Measurements from ENCODE around the gene PRR20B. TPM values are rescaled to one million over a fixed set of nuclear protein-coding genes. Genes with fewer than 3 reads are reported as not detected.
"Not testable (repeated sequence)": the region's sequence is repeated elsewhere in the genome, so short reads cannot be mapped to it uniquely, and the experiment has no call there.

The PRR20B gene
- not detected in 2 replicates for total RNA-seq

- intact Hi-C loops (cut with micrococcal nuclease); H3K36me3 Mint-ChIP-seq (ENCODE audit: low read depth); POLR2A ChIA-PET; H3K27me3 Mint-ChIP-seq; H3K4me3 Mint-ChIP-seq; H3K4me1 Mint-ChIP-seq; H3K9me3 Mint-ChIP-seq; CTCF ChIA-PET; ATAC-seq (ENCODE audit: low read depth); DNase-seq; H3K27ac Mint-ChIP-seq: not testable (repeated sequence)
Measured at GRCh38 chr13:57147188-57147587, at the start of gene PRR20B. PRR20B (plus strand) TSS chr13:57147488; CDS start chr13:57147875, 387 bp downstream.

GRCh38 chr13:57114945-57115344, 32.3 kb upstream of the PRR20B start:
- no peak overlapping the region for H3K4me3 Mint-ChIP-seq
- no peak overlapping the region for H3K27ac Mint-ChIP-seq
- POLR2A ChIA-PET, result no interaction called here
- CTCF ChIA-PET, result no interaction called here
- no peak for ATAC-seq (ENCODE audit: low read depth)
- no peaks in the 10 kb centered on the region for H3K36me3 Mint-ChIP-seq (ENCODE audit: low read depth)
- H3K9me3 Mint-ChIP-seq, result peaks cover 25% of the 10 kb centered on the region
- no peaks in the 10 kb centered on the region for H3K4me1 Mint-ChIP-seq
- no peak for DNase-seq
- intact Hi-C loops (cut with micrococcal nuclease), result no loop called here
- H3K27me3 Mint-ChIP-seq, result no peaks in the 10 kb centered on the region
- no peak for TF ChIP-seq CTCF (IDR thresholded peaks at IDR 0.05)

- H3K9me3 Mint-ChIP-seq, result peaks cover 4% of the 10 kb centered on the region
- no peaks in the 10 kb centered on the region for H3K36me3 Mint-ChIP-seq (ENCODE audit: low read depth)
- POLR2A ChIA-PET, result no interaction called here
- no peak overlapping the region for H3K4me3 Mint-ChIP-seq
- H3K27me3 Mint-ChIP-seq, result no peaks in the 10 kb centered on the region
- CTCF ChIA-PET, result no interaction called here
- ATAC-seq (ENCODE audit: low read depth) (no peak), DNase-seq (no peak)
- TF ChIP-seq CTCF (IDR thresholded peaks at IDR 0.05), result no peak
- no peak overlapping the region for H3K27ac Mint-ChIP-seq
- intact Hi-C loops (cut with micrococcal nuclease), result no loop called here
- H3K4me1 Mint-ChIP-seq, result no peaks in the 10 kb centered on the region
Measured at GRCh38 chr13:57123681-57124080, 23.6 kb upstream of the PRR20B start.

- ATAC-seq (ENCODE audit: low read depth), result no peak
- Mint-ChIP-seq H3K4me1 (no peaks in the 10 kb centered on the region), H3K27me3 (no peaks in the 10 kb centered on the region), H3K4me3 (no peak overlapping the region), H3K27ac (no peak overlapping the region), H3K36me3 (ENCODE audit: low read depth) (no peaks in the 10 kb centered on the region), H3K9me3 (peaks cover 2% of the 10 kb centered on the region)
- TF ChIP-seq CTCF (IDR thresholded peaks at IDR 0.05), result no peak
- intact Hi-C loops (cut with micrococcal nuclease), result no loop called here
- no peak for DNase-seq
- CTCF ChIA-PET, result no interaction called here
- POLR2A ChIA-PET, result no interaction called here
Measured at GRCh38 chr13:57128909-57129308, 18.4 kb upstream of the PRR20B start.

- no peaks in the 10 kb centered on the region for H3K4me1 Mint-ChIP-seq
Measured at GRCh38 chr13:57136093-57136492, 11.2 kb upstream of the PRR20B start.

More at GRCh38 chr13:57136093-57136492, 11.2 kb upstream of the PRR20B start:
- no peak overlapping the region for H3K27ac Mint-ChIP-seq
- no peaks in the 10 kb centered on the region for H3K36me3 Mint-ChIP-seq (ENCODE audit: low read depth)
- no peak overlapping the region for H3K4me3 Mint-ChIP-seq
- H3K9me3 Mint-ChIP-seq, result peaks cover 3% of the 10 kb centered on the region
- ATAC-seq (ENCODE audit: low read depth) (no peak), DNase-seq (no peak)
- intact Hi-C loops (cut with micrococcal nuclease), result no loop called here
- TF ChIP-seq CTCF (IDR thresholded peaks at IDR 0.05), result no peak
- ChIA-PET CTCF (no interaction called here), POLR2A (no interaction called here)
- no peaks in the 10 kb centered on the region for H3K27me3 Mint-ChIP-seq

All from activated B cell treated with CpG ODN at 0.5 μM for 24 hours (primary cell).